DOHH2 (cell line): ENCODE measurements around the gene ACMSD.

ENCODE experiments used
- CTCF ChIP-seq: fragments of 200-600 bp; sonication (generic); IDR thresholded peaks from one replicate; pipeline ENCODE4 v1.5.1; 2014; ENCODE audit warnings: antibody characterized with exemption, mild to moderate bottlenecking, low read depth, low read length; ENCODE audit not compliant: poor library complexity, severe bottlenecking
- EZH2phosphoT487 ChIP-seq: fragments of 200-600 bp; sonication (generic); IDR thresholded peaks from 2 replicates; pipeline ENCODE4 v1.6.1; 2017; ENCODE audit warnings: borderline replicate concordance, mild to moderate bottlenecking, antibody characterized with exemption, low read length, moderate library complexity, mixed read lengths

- TF ChIP-seq CTCF = no peak
- TF ChIP-seq EZH2phosphoT487 = no peak
Observed at GRCh38 chr2:134865067-134865787, 26.8 kb downstream of the ACMSD start.
